Urothelium cell line (cell line): ENCODE data around the gene DIP2C.

Experiments used
- DNase-seq: peaks from one replicate; pipeline ENCODE4 v3.0.0; 2011; ENCODE audit warnings: low spot score, mixed read lengths
- FAIRE-seq: peaks from 2 replicates; lab custom pipeline; 2011; peaks lifted over from hg19 to GRCh38; lab: Jason Lieb, UNC

The DIP2C gene

GRCh38 chr10:630581-631073, 58.8 kb downstream of the DIP2C start:
- FAIRE-seq: no peak
- DNase-seq: no peak

GRCh38 chr10:629186-629998, 60.1 kb downstream of the DIP2C start:
- no peak for FAIRE-seq
- no peak for DNase-seq

GRCh38 chr10:628386-629045, 61.0 kb downstream of the DIP2C start:
- DNase-seq (no peak), FAIRE-seq (no peak)

DNA sequence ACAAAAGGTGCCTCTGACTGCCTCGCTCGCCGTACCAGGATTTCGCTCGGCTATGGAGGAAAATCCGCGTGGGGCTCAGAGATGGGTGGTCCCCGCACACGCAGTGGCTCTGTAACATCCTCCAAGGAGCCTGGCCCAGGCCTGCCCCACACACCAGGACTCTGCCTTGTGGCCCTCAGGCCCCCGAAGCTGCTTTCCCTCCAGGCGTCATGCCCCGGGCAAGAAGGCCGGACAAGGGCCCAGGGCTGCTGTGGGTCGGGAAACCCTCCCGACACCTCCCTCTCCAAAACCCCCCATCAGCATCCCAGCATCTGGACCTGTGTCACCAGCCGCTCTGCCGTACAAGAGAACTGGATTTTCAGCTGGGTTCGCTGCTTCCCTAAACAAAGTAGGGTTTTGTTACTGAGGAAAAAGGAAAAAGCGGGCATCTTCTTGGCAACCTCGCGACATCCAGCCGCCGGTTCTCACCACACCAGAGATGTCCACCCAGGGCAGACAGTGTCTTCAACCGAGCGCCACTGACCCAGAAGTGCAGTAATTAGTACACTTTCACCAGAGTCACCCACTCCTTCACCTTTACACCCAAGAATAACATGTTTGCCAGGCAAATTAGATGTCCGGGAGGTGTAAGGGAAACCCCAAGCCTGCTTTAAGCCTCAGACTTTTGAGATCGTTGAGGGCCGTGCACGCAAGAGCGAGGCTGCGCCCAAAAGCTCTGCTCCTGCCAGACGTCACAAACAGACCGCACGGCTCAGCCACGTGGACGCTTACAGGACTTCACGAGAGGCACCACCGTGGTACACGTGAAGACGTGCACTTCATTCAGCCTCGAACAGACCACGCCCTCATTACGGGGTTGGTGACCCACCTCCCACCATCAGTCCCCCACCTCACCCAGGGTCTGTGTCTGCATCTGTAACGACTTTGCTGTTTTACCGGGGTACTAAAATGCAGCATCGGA, 62.2 kb downstream of the DIP2C start:
- no peak for DNase-seq
- no peak for FAIRE-seq

- DNase-seq (no peak), FAIRE-seq (no peak)
These were observed 63.4 kb downstream of the DIP2C start for GRCh38 chr10:625751-626711.

GRCh38 chr10:625333-625696, 64.2 kb downstream of the DIP2C start:
- FAIRE-seq (no peak), DNase-seq (peak; percentile 2)

- DNase-seq (peak; percentile 54), FAIRE-seq (no peak)
These were observed 64.7 kb downstream of the DIP2C start for GRCh38 chr10:624605-625332.

GRCh38 chr10:624312-624604, 65.2 kb downstream of the DIP2C start:
- DNase-seq (no peak), FAIRE-seq (no peak)

DNA sequence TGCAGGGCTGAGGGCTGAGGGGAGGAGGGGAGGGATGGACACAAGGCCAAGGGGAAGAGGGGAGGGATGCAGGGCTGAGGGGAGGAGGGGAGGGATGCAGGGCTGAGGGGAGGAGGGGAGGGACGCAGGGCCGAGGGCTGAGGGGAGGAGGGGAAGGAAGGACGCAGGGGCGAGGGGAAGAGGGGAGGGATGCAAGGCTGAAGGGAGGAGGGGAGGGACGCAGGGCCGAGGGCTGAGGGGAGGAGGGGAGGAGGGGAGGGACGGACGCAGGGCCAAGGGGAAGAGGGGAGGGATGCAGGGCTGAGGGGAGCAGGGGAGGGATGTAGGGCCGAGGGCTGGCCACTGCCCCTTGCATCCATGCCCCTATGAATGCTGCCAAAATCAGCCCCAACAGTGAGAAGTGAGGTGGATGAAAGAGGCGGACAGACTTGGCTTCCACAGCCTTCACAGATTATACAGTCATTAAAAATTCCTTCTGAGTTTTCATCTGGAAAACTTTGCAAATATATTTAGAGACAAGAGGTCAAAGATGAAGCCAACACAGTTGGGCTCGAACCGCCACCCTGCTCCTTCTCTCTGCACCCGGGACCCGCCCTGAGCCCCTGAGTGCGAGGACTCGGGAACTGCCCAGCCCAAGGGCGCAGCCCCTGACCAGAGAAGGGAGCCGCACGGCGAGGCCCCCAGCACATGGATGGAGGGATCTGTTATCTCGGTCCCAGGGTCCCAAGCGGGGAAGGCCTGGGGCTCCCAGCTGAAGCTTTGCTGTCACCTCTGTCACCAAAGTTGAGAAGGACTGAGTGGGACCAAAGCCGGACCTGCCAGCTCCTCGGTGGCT, 65.8 kb downstream of the DIP2C start:
- no peak for FAIRE-seq
- no peak for DNase-seq

DNA sequence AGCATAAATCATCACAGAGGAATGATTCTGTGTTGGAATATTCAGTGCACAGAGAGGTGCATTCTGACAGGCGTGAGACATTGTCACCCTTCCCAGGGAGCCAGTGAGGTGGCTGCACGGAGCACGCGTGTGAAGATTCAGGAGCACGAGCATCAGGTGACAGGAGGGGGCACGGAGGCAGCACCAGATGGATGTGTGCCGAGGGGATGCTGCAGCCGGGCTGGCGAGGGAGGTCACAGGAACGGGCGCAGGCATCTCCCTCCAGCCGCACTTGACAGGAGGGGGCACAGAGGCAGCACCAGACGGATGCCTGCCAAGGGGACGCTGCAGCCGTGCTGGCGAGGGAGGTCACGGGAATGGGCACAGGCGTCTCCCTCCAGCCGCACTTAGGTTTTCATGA, 66.5 kb downstream of the DIP2C start:
- no peak for FAIRE-seq
- no peak for DNase-seq

GRCh38 chr10:621981-622740, 67.3 kb downstream of the DIP2C start:
- DNase-seq (no peak), FAIRE-seq (no peak)

GRCh38 chr10:621513-621912, 68.0 kb downstream of the DIP2C start:
- FAIRE-seq (no peak), DNase-seq (no peak)

- DNase-seq (no peak), FAIRE-seq (no peak)
These were observed 68.5 kb downstream of the DIP2C start for GRCh38 chr10:620971-621370.

DNA sequence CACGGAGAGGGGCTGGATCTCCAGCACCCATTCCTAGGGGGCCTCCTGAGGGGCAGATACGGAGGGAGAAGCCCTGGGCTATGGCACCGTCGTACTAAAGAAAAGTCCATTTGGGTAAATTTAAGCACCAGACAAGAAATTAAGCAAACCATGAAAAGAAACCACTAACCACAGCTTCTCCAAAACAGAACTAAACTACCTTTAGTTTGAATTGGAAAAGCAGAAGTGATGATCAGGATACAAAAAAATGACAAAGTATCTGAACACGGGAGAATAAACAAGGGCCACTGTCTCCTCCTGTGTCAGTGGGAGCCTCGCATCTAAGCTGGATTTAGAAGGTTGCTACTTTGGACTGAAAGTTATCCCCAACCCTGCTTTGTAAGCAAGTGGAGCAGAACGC, 69.1 kb downstream of the DIP2C start:
- DNase-seq: no peak
- no peak for FAIRE-seq

DNA sequence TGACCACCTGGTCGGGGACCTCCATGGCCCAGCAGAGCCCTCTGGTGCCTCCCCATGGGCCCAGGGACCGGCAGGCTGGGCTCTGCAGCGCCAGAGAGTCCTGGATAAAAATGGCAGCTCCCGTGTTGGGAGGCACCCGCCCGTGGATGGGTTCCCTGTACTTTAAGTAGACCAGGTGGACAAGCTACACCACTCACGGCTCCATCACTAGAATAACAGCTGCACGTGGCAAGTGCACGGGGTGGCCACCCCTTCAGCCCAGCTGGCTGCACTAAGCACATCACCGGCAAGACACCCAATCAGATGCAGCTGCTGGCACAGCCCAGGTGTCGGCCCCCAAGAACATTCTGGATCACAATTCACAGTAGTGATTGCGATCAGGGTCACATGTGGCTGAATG, 69.8 kb downstream of the DIP2C start:
- DNase-seq (no peak), FAIRE-seq (no peak)

DNA sequence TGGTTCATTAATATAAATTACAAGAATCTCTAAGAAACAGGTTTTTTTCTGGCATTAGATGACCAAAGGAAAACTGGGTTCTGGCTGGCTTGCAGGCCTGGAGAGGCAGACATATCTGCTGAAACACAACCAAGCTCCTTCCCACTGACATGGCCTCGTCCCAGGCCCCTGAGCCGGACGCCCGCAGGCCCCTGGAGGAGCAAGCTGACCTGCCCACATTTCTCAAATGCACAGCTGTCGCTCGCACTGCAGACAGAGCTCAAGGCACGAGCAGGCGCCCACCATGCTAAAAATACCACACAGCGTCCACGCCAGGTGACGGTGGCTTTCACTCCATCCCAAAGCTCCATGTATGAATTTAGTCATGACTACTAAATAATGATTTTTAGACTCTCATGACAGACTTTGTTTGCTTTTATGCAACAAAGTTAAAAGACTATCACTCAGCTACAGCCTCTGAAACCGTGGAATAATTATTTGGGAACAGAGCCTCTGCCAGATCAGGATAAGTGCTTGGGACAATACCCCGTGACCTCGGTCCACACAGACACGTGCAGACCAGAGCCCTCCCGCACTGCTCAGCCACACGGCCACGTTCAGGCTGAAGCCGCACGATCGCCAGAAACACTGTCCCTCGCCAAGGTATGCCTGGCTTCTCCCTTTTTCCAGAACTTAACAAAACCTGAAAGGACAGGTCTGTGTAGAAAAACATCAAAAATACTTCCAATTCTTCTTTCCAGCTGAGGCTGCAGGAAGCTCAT, 71.1 kb downstream of the DIP2C start:
- FAIRE-seq: no peak
- DNase-seq: no peak

DNA sequence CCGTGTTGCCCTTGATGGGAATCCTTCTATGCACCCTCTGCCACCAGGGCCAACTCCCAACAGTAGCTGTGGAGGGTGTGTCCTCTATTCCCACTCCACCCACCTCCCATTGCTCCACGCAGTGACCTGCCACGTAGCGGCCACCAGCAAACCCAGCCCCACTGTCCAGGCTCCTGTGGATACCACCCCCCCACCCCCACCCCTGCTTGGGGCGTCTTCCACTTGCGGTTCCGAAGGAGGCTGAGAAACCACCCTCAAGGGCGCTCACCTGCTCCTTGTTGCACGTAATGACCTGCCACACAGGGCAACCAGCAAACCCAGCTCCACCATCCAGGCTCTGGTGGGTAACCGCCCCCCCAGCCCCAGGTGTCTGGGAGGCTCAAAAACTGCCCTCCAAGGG, 72.0 kb downstream of the DIP2C start:
- no peak for DNase-seq
- no peak for FAIRE-seq
